Measurements from ENCODE around the gene BRMS1L.
A peak's percentile ranks its signal among the peaks of the same experiment; 100 is the strongest.
"Not testable (repeated sequence)": the region's sequence is repeated elsewhere in the genome, so short reads cannot be mapped to it uniquely, and the experiment has no call there.

The BRMS1L gene

GRCh38 chr14:35826218-35826951 is at the start of gene BRMS1L:
TSS of gene BRMS1L (plus strand) at chr14:35826338. CDS start at chr14:35826517, 179 bp downstream.
- peak; percentile 97 for DNase-seq (ENCODE audit: low read depth, low spot score)

- no peak for DNase-seq (ENCODE audit: low read depth, low spot score)
These were observed 49.3 kb upstream of the BRMS1L start for GRCh38 chr14:35776823-35777222.

GRCh38 chr14:35777550-35777949 is 48.6 kb upstream of the BRMS1L start:
- not testable (repeated sequence) for DNase-seq (ENCODE audit: low read depth, low spot score)

- no peak for DNase-seq (ENCODE audit: low read depth, low spot score)
These were observed 46.8 kb upstream of the BRMS1L start for GRCh38 chr14:35779368-35779767.

GRCh38 chr14:35783699-35784098 is 42.4 kb upstream of the BRMS1L start:
- DNase-seq (ENCODE audit: low read depth, low spot score), result no peak

GRCh38 chr14:35786856-35787255 is 39.3 kb upstream of the BRMS1L start:
- DNase-seq (ENCODE audit: low read depth, low spot score), result no peak

GRCh38 chr14:35789651-35790050 is 36.5 kb upstream of the BRMS1L start:
- DNase-seq (ENCODE audit: low read depth, low spot score), result no peak

GRCh38 chr14:35797796-35798195 is 28.3 kb upstream of the BRMS1L start:
- DNase-seq (ENCODE audit: low read depth, low spot score), result no peak

GRCh38 chr14:35806006-35806907 is 19.9 kb upstream of the BRMS1L start:
- no peak for DNase-seq (ENCODE audit: low read depth, low spot score)

GRCh38 chr14:35807131-35807961 is 18.8 kb upstream of the BRMS1L start:
- DNase-seq (ENCODE audit: low read depth, low spot score), result no peak

- no peak for DNase-seq (ENCODE audit: low read depth, low spot score)
These were observed 18.0 kb upstream of the BRMS1L start for GRCh38 chr14:35808076-35808637.

- DNase-seq (ENCODE audit: low read depth, low spot score), result peak; percentile 92
These were observed 17.2 kb upstream of the BRMS1L start, which contains the start of gene RALGAPA1 for GRCh38 chr14:35808638-35809563. TSS of gene RALGAPA1 (minus strand) at chr14:35809295. CDS start at chr14:35808835, 460 bp downstream.

GRCh38 chr14:35809597-35809996 is 16.5 kb upstream of the BRMS1L start:
- no peak for DNase-seq (ENCODE audit: low read depth, low spot score)

- DNase-seq (ENCODE audit: low read depth, low spot score), result no peak
These were observed 15.2 kb upstream of the BRMS1L start for GRCh38 chr14:35810963-35811362.

- DNase-seq (ENCODE audit: low read depth, low spot score), result no peak
These were observed 11.7 kb upstream of the BRMS1L start for GRCh38 chr14:35814371-35815005.

- DNase-seq (ENCODE audit: low read depth, low spot score), result no peak
These were observed 7.6 kb upstream of the BRMS1L start for GRCh38 chr14:35818346-35819115.

GRCh38 chr14:35819591-35820540 is 6.3 kb upstream of the BRMS1L start:
- no peak for DNase-seq (ENCODE audit: low read depth, low spot score)

Data from iPS DF 19.7 (cell line).